IMR-90 (cell line): ENCODE measurements around the gene PREB. TPM values are rescaled to one million over a fixed set of nuclear protein-coding genes. Genes with fewer than 3 reads are reported as not detected.

ENCODE experiments used
- ATAC-seq: fragments of 200-7000 bp; cut with Tn5 transposase; 2 replicates; pipeline ENCODE4 v1.9.1; 2020; ENCODE audit warnings: low read depth, mild to moderate bottlenecking, moderate library complexity
- BruUV-seq: library from RNA; stranded (reverse); fragments of 400-500 nt; replicated peaks from 2 replicates; lab custom pipeline; 2021; lab: Mats Ljungman, UMichigan
- CTCF ChIA-PET: fragments of 300-600 bp; formaldehyde crosslinking; extraction: SDS; loops from one replicate; lab custom pipeline; 2021; ENCODE audit warnings: antibody characterized with exemption; lab: Yijun Ruan, JAX
- POLR2A ChIA-PET: fragments of 300-600 bp; sonication (Branson Sonifier 250); formaldehyde crosslinking; loops from one replicate; lab custom pipeline; 2022; ENCODE audit warnings: antibody characterized with exemption; ENCODE audit not compliant: unreplicated experiment; lab: Charles Lee
- DNase-seq: peaks from one replicate; pipeline ENCODE4 v3.0.0; 2013
- H2AFZ ChIP-seq: replicated peaks from 2 replicates; pipeline ENCODE3; 2013; ENCODE audit warnings: low read length, mild to moderate bottlenecking; ENCODE audit not compliant: poor library complexity
- H2AK5ac ChIP-seq: 2 replicates; pipeline ENCODE4 v1.6.1; 2013; ENCODE audit warnings: low read depth, low read length, inconsistent platforms
- H2AK9ac ChIP-seq: replicated peaks from 2 replicates; pipeline ENCODE3; 2013; ENCODE audit warnings: mild to moderate bottlenecking, low read depth, low read length, moderate library complexity; ENCODE audit not compliant: poor library complexity
- H2BK120ac ChIP-seq: 2 replicates; pipeline ENCODE4 v1.6.1; 2013; ENCODE audit warnings: low read depth, low read length, inconsistent platforms
- H2BK15ac ChIP-seq: 3 replicates; pipeline ENCODE4 v1.6.1; 2013; ENCODE audit warnings: low read depth, low read length, inconsistent platforms
- H2BK20ac ChIP-seq: 2 replicates; pipeline ENCODE4 v1.6.1; 2013; ENCODE audit warnings: low read depth, mild to moderate bottlenecking, inconsistent platforms, low read length, moderate library complexity
- H2BK5ac ChIP-seq: 2 replicates; pipeline ENCODE4 v1.6.1; 2013; ENCODE audit warnings: mild to moderate bottlenecking, low read depth, low read length, inconsistent platforms; ENCODE audit not compliant: poor library complexity, severe bottlenecking
- H3K14ac ChIP-seq: replicated peaks from 2 replicates; pipeline ENCODE4 v1.6.1; 2013; ENCODE audit warnings: low read depth, low read length, inconsistent platforms
- H3K18ac ChIP-seq: 2 replicates; pipeline ENCODE4 v1.6.1; 2013; ENCODE audit warnings: low read depth, low read length, control low read depth
- H3K23ac ChIP-seq: 2 replicates; pipeline ENCODE4 v1.6.1; 2013; ENCODE audit warnings: low read depth, low read length, inconsistent platforms
- H3K27ac ChIP-seq: 2 replicates; pipeline ENCODE4 v1.5.1; 2013; ENCODE audit warnings: mild to moderate bottlenecking, control low read depth, low read length; ENCODE audit not compliant: insufficient read depth
- H3K27me3 ChIP-seq: 2 replicates; pipeline ENCODE4 v1.6.1; 2013; ENCODE audit warnings: low read length; ENCODE audit not compliant: control insufficient read depth, insufficient read depth
- H3K36me3 ChIP-seq: 2 replicates; pipeline ENCODE4 v1.6.1; 2013; ENCODE audit warnings: low read length, mixed read lengths; ENCODE audit not compliant: control insufficient read depth, insufficient read depth
- H3K4ac ChIP-seq: 2 replicates; pipeline ENCODE4 v1.6.1; 2013; ENCODE audit warnings: low read depth, low read length, inconsistent platforms
- H3K4me1 ChIP-seq: 2 replicates; pipeline ENCODE4 v1.6.1; 2013; ENCODE audit warnings: low read length, mixed read lengths; ENCODE audit not compliant: control insufficient read depth, insufficient read depth
- H3K4me2 ChIP-seq: 2 replicates; pipeline ENCODE4 v1.6.1; 2013; ENCODE audit warnings: low read depth, mild to moderate bottlenecking, control low read depth, low read length, moderate library complexity
- H3K4me3 ChIP-seq: 2 replicates; pipeline ENCODE4 v1.5.1; 2013; ENCODE audit warnings: low read depth, mild to moderate bottlenecking, control low read depth, low read length, moderate library complexity; ENCODE audit not compliant: insufficient read depth
- H3K56ac ChIP-seq: 2 replicates; pipeline ENCODE4 v1.6.1; 2013; ENCODE audit warnings: low read length, inconsistent platforms; ENCODE audit not compliant: insufficient read depth; ENCODE audit errors: extremely low read depth
- H3K79me1 ChIP-seq, 2 experiments: 2 replicates each; pipeline ENCODE4 v1.6.1; 2013; ENCODE audit warnings: low read length in 2 of 2, inconsistent platforms in 1 of 2, low read depth in 1 of 2
- H3K9ac ChIP-seq: 2 replicates; pipeline ENCODE4 v1.6.1; 2013; ENCODE audit warnings: low read depth, low read length, control low read depth
- H3K9me1 ChIP-seq: 2 replicates; pipeline ENCODE4 v1.6.1; 2013; ENCODE audit warnings: low read length, inconsistent platforms; ENCODE audit not compliant: insufficient read depth
- H3K9me3 ChIP-seq: 2 replicates; pipeline ENCODE4 v1.6.1; 2013; ENCODE audit warnings: low read length; ENCODE audit not compliant: control insufficient read depth, insufficient read depth
- H4K20me1 ChIP-seq: 2 replicates; pipeline ENCODE4 v1.6.1; 2013; ENCODE audit warnings: low read length, inconsistent platforms; ENCODE audit not compliant: insufficient read depth
- H4K5ac ChIP-seq: 2 replicates; pipeline ENCODE4 v1.6.1; 2013; ENCODE audit warnings: mild to moderate bottlenecking, low read depth, low read length, control low read depth
- H4K8ac ChIP-seq, 2 experiments: 2 replicates each; pipeline ENCODE4 v1.6.1; 2013; ENCODE audit warnings: low read depth in 2 of 2, low read length in 2 of 2, control low read depth in 1 of 2, inconsistent platforms in 1 of 2
- H4K91ac ChIP-seq: 2 replicates; pipeline ENCODE4 v1.6.1; 2013; ENCODE audit warnings: low read depth, low read length, inconsistent platforms; ENCODE audit not compliant: insufficient read depth
- BHLHE40 ChIP-seq: fragments of 150-350 bp; IDR thresholded peaks from 2 replicates; pipeline ENCODE4 v1.6.1; 2016; ENCODE audit warnings: mild to moderate bottlenecking, low read depth, low read length
- CEBPB ChIP-seq: IDR thresholded peaks from 2 replicates; pipeline ENCODE4 v1.6.1; 2012; ENCODE audit warnings: low read depth, low read length, improper control_type of control experiment
- CHD1 ChIP-seq: IDR thresholded peaks from 2 replicates; pipeline ENCODE4 v1.6.1; 2012; ENCODE audit warnings: low read depth, low read length, improper control_type of control experiment
- FOS ChIP-seq: fragments of 150-350 bp; IDR thresholded peaks from 2 replicates; pipeline ENCODE4 v1.6.1; 2016; ENCODE audit warnings: low read depth, low read length
- MAFK ChIP-seq: IDR thresholded peaks from 2 replicates; pipeline ENCODE4 v1.6.1; 2012; ENCODE audit warnings: low read depth, low read length, improper control_type of control experiment
- MAZ ChIP-seq: IDR thresholded peaks from 2 replicates; pipeline ENCODE4 v1.6.1; 2012; ENCODE audit warnings: low read depth, mild to moderate bottlenecking, low read length, improper control_type of control experiment, moderate library complexity, borderline replicate concordance
- MXI1 ChIP-seq: IDR thresholded peaks from 2 replicates; pipeline ENCODE4 v1.6.1; 2012; ENCODE audit warnings: low read depth, mild to moderate bottlenecking, low read length, moderate library complexity, borderline replicate concordance
- NFE2L2 ChIP-seq: fragments of 150-350 bp; IDR thresholded peaks from 2 replicates; pipeline ENCODE4 v1.6.1; 2016; ENCODE audit warnings: low read depth, mild to moderate bottlenecking, low read length
- POLR2A ChIP-seq: IDR thresholded peaks from 2 replicates; pipeline ENCODE4 v1.6.1; 2012; ENCODE audit warnings: mild to moderate bottlenecking, low read depth, low read length
- RAD21 ChIP-seq: IDR thresholded peaks from 2 replicates; pipeline ENCODE4 v1.6.1; 2012; ENCODE audit warnings: low read length, improper control_type of control experiment
- RCOR1 ChIP-seq: IDR thresholded peaks from 2 replicates; pipeline ENCODE4 v1.6.1; 2012; ENCODE audit warnings: mild to moderate bottlenecking, low read length, improper control_type of control experiment; ENCODE audit not compliant: insufficient replicate concordance
- RFX5 ChIP-seq: IDR thresholded peaks from 2 replicates; pipeline ENCODE4 v1.8.0; 2012; ENCODE audit warnings: low read depth, mild to moderate bottlenecking, low read length, moderate library complexity
- SMC3 ChIP-seq: fragments of 150-350 bp; IDR thresholded peaks from 2 replicates; pipeline ENCODE4 v1.6.1; 2016; ENCODE audit warnings: low read depth, mild to moderate bottlenecking, antibody characterized with exemption, low read length, moderate library complexity
- WGBS, 2 experiments: methylation state at CpG; one replicate each; pipeline versions ENCODE4 v1.1.5 to v1.1.7; 2013; ENCODE audit warnings: missing lambda C conversion rate in 2 of 2; ENCODE audit not compliant: insufficient read length in 1 of 2; ENCODE audit errors: extremely low coverage in 2 of 2; 5-methylcytosine and 5-hydroxymethylcytosine counted together
- dilution Hi-C: fragments of 300-500 bp; cut with HindIII; formaldehyde crosslinking; loops from one replicate; pipeline ENCODE4 v1.14.3; 2018; ENCODE audit warnings: low sequenced_read_pairs; ENCODE audit not compliant: unreplicated experiment
- in situ Hi-C: fragments of 300-500 bp; cut with MboI; formaldehyde crosslinking; loops from 3 replicates; pipeline ENCODE4 v1.14.3; 2019; ENCODE audit warnings: low sequenced_read_pairs, inconsistent platforms, mixed read lengths
- intact Hi-C: fragments of 100-400 bp; cut with micrococcal nuclease; formaldehyde crosslinking; loops from 2 replicates; pipeline ENCODE4 v1.10.0; 2022
- polyA plus RNA-seq, 3 experiments: library from polyadenylated mRNA; depleted of rRNA; stranded (reverse); fragments of >200 nt; gene quantifications; 2 replicates each; pipeline ENCODE4 v1.2.3, GENCODE V29; 2012; ENCODE audit warnings: low replicate concordance in 1 of 3
- total RNA-seq: library from RNA; depleted of rRNA; stranded (reverse); fragments of >200 nt; gene quantifications from 2 replicates; pipeline ENCODE4 v1.2.3, GENCODE V29; 2012
- TF ChIP-seq, protein P1 (sequence below): fragments of 150-350 bp; IDR thresholded peaks from 2 replicates; pipeline ENCODE4 v1.6.1; 2016; ENCODE audit warnings: low read depth, mild to moderate bottlenecking, low read length, moderate library complexity, borderline replicate concordance
- TF ChIP-seq, protein P2 (sequence below): conservative IDR thresholded peaks from 2 replicates; pipeline ENCODE4 v1.5.1; 2012; ENCODE audit warnings: mild to moderate bottlenecking, low read depth, low read length, improper control_type of control experiment
- TF ChIP-seq, protein P3 (sequence below): fragments of 150-350 bp; IDR thresholded peaks from 2 replicates; pipeline ENCODE4 v1.6.1; 2017; ENCODE audit warnings: mild to moderate bottlenecking, antibody characterized with exemption, low read length, low read depth

The PREB gene
- total and polyA plus RNA-seq, 2 of the 4 experiments (the other 2 are of a cell fraction), result 38.9 to 52.2 TPM

DNA sequence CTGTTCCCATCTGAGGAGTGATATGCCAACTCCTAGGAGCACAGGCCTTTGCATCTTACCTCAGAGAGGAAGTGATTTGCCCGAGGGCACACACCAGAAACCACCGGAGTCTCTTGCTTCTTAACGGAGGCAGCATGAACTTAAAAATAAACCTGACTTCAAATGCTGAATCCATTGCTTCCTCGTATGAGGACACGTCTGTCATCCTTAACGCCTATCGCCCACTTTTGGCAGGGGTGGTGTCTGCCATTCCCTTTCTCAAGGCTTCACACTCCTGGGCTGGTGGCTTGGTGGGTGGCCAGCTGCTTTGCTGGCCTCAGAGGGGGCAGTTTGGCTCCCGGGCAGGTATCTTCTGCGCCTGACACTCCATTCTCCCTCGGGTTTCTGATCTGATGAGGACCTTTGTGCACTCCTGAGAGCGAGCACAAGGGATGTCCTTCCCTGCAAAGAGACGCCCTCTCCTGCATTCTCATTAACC lies 1.1 kb upstream of the PREB start:
- Histone ChIP-seq H3K9me3 (no peaks in the 10 kb centered on the region), H3K9ac (no peak overlapping the region), H3K23ac (no peak overlapping the region), H2BK5ac (no peak overlapping the region), H3K4me2 (no peak overlapping the region), H3K27me3 (peaks cover 15% of the 10 kb centered on the region; the same call in 1 of the 2 replicates), H3K14ac (no peak overlapping the region), H4K8ac (peak overlapping the region; percentile 73 to 93; a peak in 3 of 4 replicates), H3K4ac (no peak overlapping the region), H3K79me1 (peaks cover 14 to 27% of the 10 kb centered on the region in 2 experiments), H2AK9ac (peak overlapping the region; percentile 97), H2AK5ac (peak overlapping the region; percentile 68; the same call in 1 of the 2 replicates), H2BK120ac (no peak overlapping the region), H3K56ac (no peak overlapping the region), H2AFZ (peak overlapping the region; percentile 100), H4K5ac (no peak overlapping the region; the same call in 1 of the 2 replicates), H3K4me3 (no peak overlapping the region), H3K4me1 (peaks cover 9% of the 10 kb centered on the region), H2BK15ac (no peak overlapping the region), H4K91ac (no peak overlapping the region), H2BK20ac (no peak overlapping the region), H3K27ac (no peak overlapping the region), H3K36me3 (peaks cover 23% of the 10 kb centered on the region), H3K9me1 (peaks cover 14% of the 10 kb centered on the region), H4K20me1 (peaks cover 12% of the 10 kb centered on the region), H3K18ac (no peak overlapping the region)
- in situ Hi-C loops, result no loop called here
- DNase-seq (no peak), ATAC-seq (no peak)
- TF ChIP-seq MAZ (no peak), MAFK (no peak), RFX5 (no peak), SMC3 (no peak), CEBPB (no peak), CHD1 (no peak), FOS (no peak), POLR2A (no peak), BHLHE40 (no peak), MXI1 (no peak), RAD21 (no peak), RCOR1 (no peak), NFE2L2 (no peak)
- TF ChIP-seq, protein P1, sequence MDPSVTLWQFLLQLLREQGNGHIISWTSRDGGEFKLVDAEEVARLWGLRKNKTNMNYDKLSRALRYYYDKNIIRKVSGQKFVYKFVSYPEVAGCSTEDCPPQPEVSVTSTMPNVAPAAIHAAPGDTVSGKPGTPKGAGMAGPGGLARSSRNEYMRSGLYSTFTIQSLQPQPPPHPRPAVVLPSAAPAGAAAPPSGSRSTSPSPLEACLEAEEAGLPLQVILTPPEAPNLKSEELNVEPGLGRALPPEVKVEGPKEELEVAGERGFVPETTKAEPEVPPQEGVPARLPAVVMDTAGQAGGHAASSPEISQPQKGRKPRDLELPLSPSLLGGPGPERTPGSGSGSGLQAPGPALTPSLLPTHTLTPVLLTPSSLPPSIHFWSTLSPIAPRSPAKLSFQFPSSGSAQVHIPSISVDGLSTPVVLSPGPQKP, result no peak
- TF ChIP-seq, protein P2, sequence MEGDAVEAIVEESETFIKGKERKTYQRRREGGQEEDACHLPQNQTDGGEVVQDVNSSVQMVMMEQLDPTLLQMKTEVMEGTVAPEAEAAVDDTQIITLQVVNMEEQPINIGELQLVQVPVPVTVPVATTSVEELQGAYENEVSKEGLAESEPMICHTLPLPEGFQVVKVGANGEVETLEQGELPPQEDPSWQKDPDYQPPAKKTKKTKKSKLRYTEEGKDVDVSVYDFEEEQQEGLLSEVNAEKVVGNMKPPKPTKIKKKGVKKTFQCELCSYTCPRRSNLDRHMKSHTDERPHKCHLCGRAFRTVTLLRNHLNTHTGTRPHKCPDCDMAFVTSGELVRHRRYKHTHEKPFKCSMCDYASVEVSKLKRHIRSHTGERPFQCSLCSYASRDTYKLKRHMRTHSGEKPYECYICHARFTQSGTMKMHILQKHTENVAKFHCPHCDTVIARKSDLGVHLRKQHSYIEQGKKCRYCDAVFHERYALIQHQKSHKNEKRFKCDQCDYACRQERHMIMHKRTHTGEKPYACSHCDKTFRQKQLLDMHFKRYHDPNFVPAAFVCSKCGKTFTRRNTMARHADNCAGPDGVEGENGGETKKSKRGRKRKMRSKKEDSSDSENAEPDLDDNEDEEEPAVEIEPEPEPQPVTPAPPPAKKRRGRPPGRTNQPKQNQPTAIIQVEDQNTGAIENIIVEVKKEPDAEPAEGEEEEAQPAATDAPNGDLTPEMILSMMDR, result no peak
- TF ChIP-seq, protein P3, sequence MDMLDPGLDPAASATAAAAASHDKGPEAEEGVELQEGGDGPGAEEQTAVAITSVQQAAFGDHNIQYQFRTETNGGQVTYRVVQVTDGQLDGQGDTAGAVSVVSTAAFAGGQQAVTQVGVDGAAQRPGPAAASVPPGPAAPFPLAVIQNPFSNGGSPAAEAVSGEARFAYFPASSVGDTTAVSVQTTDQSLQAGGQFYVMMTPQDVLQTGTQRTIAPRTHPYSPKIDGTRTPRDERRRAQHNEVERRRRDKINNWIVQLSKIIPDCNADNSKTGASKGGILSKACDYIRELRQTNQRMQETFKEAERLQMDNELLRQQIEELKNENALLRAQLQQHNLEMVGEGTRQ, result no peak
- CTCF ChIA-PET, result no interaction called here
- WGBS, 2 experiments, result 91% methylated on average over 4 of the region's 12 CpGs; no CpG with 5 or more reads in 1 of the 2 experiments
- BruUV-seq, result no TSS peak
- intact Hi-C loops, result loop anchor here (2.0 kb wide), 1 partner anchor 55 kb away; no protein-coding TSS in a partner anchor
- POLR2A ChIA-PET, result no interaction called here
- dilution Hi-C loops, result no loop called here
